ENCODE results near the gene PIEZO2.

PIEZO2 gene

GRCh38 chr18:11064106-11064505 is 85.3 kb downstream of the PIEZO2 start:
- DNase-seq = no peak

GRCh38 chr18:11055721-11056120 is 93.6 kb downstream of the PIEZO2 start:
- DNase-seq = no peak

GRCh38 chr18:11054497-11054896 is 94.9 kb downstream of the PIEZO2 start:
- DNase-seq = no peak

- no peak for DNase-seq
Measured at GRCh38 chr18:11053293-11053692, 96.1 kb downstream of the PIEZO2 start.

- DNase-seq = no peak
Measured at GRCh38 chr18:11052800-11053199, 96.6 kb downstream of the PIEZO2 start.

- DNase-seq = no peak
Measured at GRCh38 chr18:11051462-11051861, 97.9 kb downstream of the PIEZO2 start.

GRCh38 chr18:11050966-11051365 is 98.4 kb downstream of the PIEZO2 start:
- peak; percentile 25 for DNase-seq

- no peak for DNase-seq
Measured at GRCh38 chr18:11047817-11048216, 101.6 kb downstream of the PIEZO2 start.

GRCh38 chr18:11047156-11047555 is 102.2 kb downstream of the PIEZO2 start:
- no peak for DNase-seq

GRCh38 chr18:11046140-11046539 is 103.2 kb downstream of the PIEZO2 start:
- no peak for DNase-seq

GRCh38 chr18:11043694-11044093 is 105.7 kb downstream of the PIEZO2 start:
- no peak for DNase-seq

GRCh38 chr18:11042247-11042646 is 107.1 kb downstream of the PIEZO2 start:
- no peak for DNase-seq

- peak; percentile 82 for DNase-seq
Measured at GRCh38 chr18:11040823-11041656, 108.3 kb downstream of the PIEZO2 start.

GRCh38 chr18:11040359-11040758 is 109.0 kb downstream of the PIEZO2 start:
- no peak for DNase-seq

- DNase-seq = no peak
Measured at GRCh38 chr18:11037533-11038240, 111.7 kb downstream of the PIEZO2 start.

- DNase-seq = no peak
Measured at GRCh38 chr18:11035814-11036495, 113.4 kb downstream of the PIEZO2 start.

- no peak for DNase-seq
Measured at GRCh38 chr18:11035376-11035775, 114.0 kb downstream of the PIEZO2 start.

GRCh38 chr18:11034884-11035283 is 114.5 kb downstream of the PIEZO2 start:
- no peak for DNase-seq

- DNase-seq = no peak
Measured at GRCh38 chr18:11033503-11033902, 115.9 kb downstream of the PIEZO2 start.

- DNase-seq = no peak
Measured at GRCh38 chr18:11031966-11032365, 117.4 kb downstream of the PIEZO2 start.

- DNase-seq = no peak
Measured at GRCh38 chr18:11029021-11029420, 120.3 kb downstream of the PIEZO2 start.

GRCh38 chr18:11027862-11028261 is 121.5 kb downstream of the PIEZO2 start:
- no peak for DNase-seq

- no peak for DNase-seq
Measured at GRCh38 chr18:11025671-11026070, 123.7 kb downstream of the PIEZO2 start.

Measured in midbrain (tissue), 1 donor.